ENCODE measurements around the gene C16orf90. TPM values are rescaled to one million over a fixed set of nuclear protein-coding genes. Genes with fewer than 3 reads are reported as not detected.

The C16orf90 gene
- total RNA-seq, 1 donor from 2014 or later = not detected

DNA sequence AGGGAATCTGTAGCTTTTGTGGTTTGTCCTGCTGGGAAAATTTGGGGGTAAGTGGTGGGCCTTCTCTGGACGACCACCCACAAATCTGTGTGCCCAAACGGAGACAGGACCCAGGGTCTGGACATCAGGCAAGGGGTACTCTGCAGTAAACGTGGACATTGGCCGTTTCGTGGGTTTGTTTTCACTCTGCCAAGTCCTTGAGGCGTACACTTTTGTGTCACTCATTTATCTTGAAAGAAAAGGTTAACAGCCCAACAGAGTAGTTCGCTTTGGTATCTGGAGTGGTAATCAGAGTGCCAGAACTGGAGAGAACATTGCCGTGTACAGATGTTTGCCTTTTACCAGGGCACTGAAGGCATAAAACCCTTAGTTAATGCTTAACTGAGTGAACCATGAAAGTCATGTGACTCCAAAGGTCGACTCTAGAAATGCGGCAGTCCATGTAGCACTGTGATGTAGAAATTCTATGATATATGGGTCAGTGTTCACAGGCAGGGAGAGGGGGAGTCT lies 36.4 kb downstream of the C16orf90 start:
- H3K4me1 ChIP-seq (ENCODE audit: insufficient read depth, low read length) = peaks cover 20% of the 10 kb centered on the region
- peak overlapping the region; percentile 96 for H3K4me3 Mint-ChIP-seq (ENCODE audit: unreplicated experiment)
- no peaks in the 10 kb centered on the region for H3K36me3 ChIP-seq (ENCODE audit: insufficient read depth, low read length)
- peaks cover 3% of the 10 kb centered on the region for H3K36me3 Mint-ChIP-seq (ENCODE audit: low read depth, unreplicated experiment)
- H2AFZ ChIP-seq (ENCODE audit: low read depth, low read length) = peak overlapping the region; percentile 65
- peak overlapping the region; percentile 93 for H3K4me2 ChIP-seq (ENCODE audit: low read length)
- DNase-seq (ENCODE audit: low read depth) = no peak
- peaks cover 53% of the 10 kb centered on the region for H4K20me1 ChIP-seq (ENCODE audit: insufficient read depth, low read length)
- no peaks in the 10 kb centered on the region for H3K9me3 ChIP-seq (ENCODE audit: insufficient read depth, low read depth, low read length)
- no peak for FAIRE-seq
- peak overlapping the region; percentile 79 for H3K4me3 ChIP-seq (ENCODE audit: insufficient read depth, low read depth, low read length)
- peaks cover 58% of the 10 kb centered on the region for H3K79me2 ChIP-seq (ENCODE audit: insufficient read depth, low read length)
- H3K4me1 Mint-ChIP-seq (ENCODE audit: low read depth, unreplicated experiment) = peaks cover 29% of the 10 kb centered on the region
- H3K27me3 ChIP-seq (ENCODE audit: insufficient read depth, low read length) = no peaks in the 10 kb centered on the region
- peak overlapping the region; percentile 96 for H3K27ac ChIP-seq (ENCODE audit: low read depth, low read length)
- peak overlapping the region; percentile 94 for H3K27ac Mint-ChIP-seq (ENCODE audit: unreplicated experiment)
- no peak for TF ChIP-seq EZH2 (IDR thresholded peaks at IDR 0.05; ENCODE audit: insufficient read depth, low read length)
- no peak for TF ChIP-seq CTCF (IDR thresholded peaks at IDR 0.05; ENCODE audit: insufficient read depth, low read depth, low read length)
- H3K9ac ChIP-seq (ENCODE audit: low read length) = peak overlapping the region; percentile 93
- H3K27me3 Mint-ChIP-seq (ENCODE audit: low read depth, unreplicated experiment) = no peaks in the 10 kb centered on the region
- H3K9me3 Mint-ChIP-seq (ENCODE audit: unreplicated experiment) = no peaks in the 10 kb centered on the region

DNA sequence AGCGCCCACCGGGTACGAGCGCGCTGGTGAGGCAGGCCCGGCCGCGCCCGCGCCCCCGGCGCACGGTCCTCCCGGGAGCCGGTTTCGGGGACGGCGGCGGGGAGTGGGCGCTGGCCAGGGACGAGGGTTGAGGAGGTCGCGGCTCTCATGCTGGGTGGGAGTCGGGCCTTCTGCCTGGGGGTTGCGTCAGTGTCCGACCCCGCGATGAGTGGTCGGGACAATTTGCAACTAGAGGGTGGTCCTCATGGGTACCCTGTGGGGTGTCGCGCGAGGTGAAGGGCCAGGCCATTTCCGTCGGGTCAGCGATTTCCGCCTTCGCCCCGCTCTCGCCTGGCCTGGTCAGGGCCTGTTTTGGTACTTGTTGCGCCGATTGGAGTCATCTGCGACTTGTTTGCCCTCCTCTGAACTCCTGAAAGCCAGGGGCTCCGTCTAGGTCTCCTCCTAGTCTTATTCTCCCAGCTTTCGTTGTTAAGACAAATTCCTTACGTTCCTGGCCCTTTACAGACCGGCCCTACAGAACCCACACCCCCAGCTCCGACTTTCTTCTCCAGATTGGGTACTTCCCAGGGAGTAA lies 36.9 kb downstream of the C16orf90 start:
- Histone ChIP-seq H3K36me3 (ENCODE audit: insufficient read depth, low read length) (no peaks in the 10 kb centered on the region), H3K27ac (ENCODE audit: low read depth, low read length) (peak overlapping the region; percentile 96), H3K4me1 (ENCODE audit: insufficient read depth, low read length) (peaks cover 20% of the 10 kb centered on the region), H3K79me2 (ENCODE audit: insufficient read depth, low read length) (peaks cover 52% of the 10 kb centered on the region), H2AFZ (ENCODE audit: low read depth, low read length) (peak overlapping the region; percentile 65), H3K27me3 (ENCODE audit: insufficient read depth, low read length) (no peaks in the 10 kb centered on the region), H3K9me3 (ENCODE audit: insufficient read depth, low read depth, low read length) (no peaks in the 10 kb centered on the region), H3K4me3 (ENCODE audit: insufficient read depth, low read depth, low read length) (peak overlapping the region; percentile 79), H3K9ac (ENCODE audit: low read length) (peak overlapping the region; percentile 93), H4K20me1 (ENCODE audit: insufficient read depth, low read length) (peaks cover 49% of the 10 kb centered on the region), H3K4me2 (ENCODE audit: low read length) (peak overlapping the region; percentile 93)
- H3K36me3 Mint-ChIP-seq (ENCODE audit: low read depth, unreplicated experiment) = peaks cover 3% of the 10 kb centered on the region
- no peaks in the 10 kb centered on the region for H3K9me3 Mint-ChIP-seq (ENCODE audit: unreplicated experiment)
- TF ChIP-seq CTCF (IDR thresholded peaks at IDR 0.05; ENCODE audit: insufficient read depth, low read depth, low read length) (no peak), EZH2 (IDR thresholded peaks at IDR 0.05; ENCODE audit: insufficient read depth, low read length) (no peak)
- FAIRE-seq (no peak), DNase-seq (ENCODE audit: low read depth) (peak; percentile 49)
- peaks cover 31% of the 10 kb centered on the region for H3K4me1 Mint-ChIP-seq (ENCODE audit: low read depth, unreplicated experiment)
- peak overlapping the region; percentile 96 for H3K4me3 Mint-ChIP-seq (ENCODE audit: unreplicated experiment)
- H3K27me3 Mint-ChIP-seq (ENCODE audit: low read depth, unreplicated experiment) = no peaks in the 10 kb centered on the region
- H3K27ac Mint-ChIP-seq (ENCODE audit: unreplicated experiment) = peak overlapping the region; percentile 94

Data from astrocyte (in vitro differentiated cells and primary cell).